Measurements from ENCODE around the gene XIRP1. TPM values are rescaled to one million over a fixed set of nuclear protein-coding genes. Genes with fewer than 3 reads are reported as not detected.
A peak's percentile ranks its signal among the peaks of the same experiment; 100 is the strongest.

The XIRP1 gene
- total RNA-seq, 2 experiments from 2014 or later = not detected

DNA sequence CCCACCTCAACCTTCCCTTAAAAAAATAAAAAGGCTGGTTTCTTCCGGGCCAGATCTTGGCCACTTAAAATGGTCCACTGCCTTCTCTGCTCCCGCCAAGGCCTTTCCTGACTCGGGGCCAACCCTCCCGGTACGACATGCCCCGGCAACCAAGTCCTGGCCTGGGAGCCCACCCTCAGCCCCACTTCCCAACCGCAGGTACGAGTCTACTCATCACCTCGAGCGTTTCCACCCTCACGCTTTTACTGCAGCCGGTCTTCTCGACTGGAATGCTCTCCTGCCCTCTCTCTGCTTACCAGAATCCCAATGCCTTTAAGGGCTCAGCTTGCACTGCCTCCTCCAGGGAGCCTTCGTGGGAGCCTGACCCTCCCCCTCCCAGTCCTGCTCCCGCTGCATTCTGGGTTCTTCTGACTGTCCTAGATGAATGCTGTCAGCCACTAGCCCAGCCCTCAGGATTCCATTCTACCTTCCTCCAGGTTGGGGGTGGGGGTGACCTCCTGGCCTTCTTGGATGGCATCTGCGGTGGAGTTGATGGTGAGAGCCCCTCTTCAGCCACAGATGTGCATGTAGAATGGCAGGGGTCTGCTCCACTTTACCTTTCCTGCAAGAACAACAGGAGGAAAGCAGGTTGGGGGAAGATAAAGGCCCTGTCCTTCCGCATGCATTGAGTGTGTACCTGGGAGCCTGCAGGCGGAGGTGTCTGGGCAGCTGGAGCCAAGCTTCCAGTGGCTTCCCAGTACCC is 37.9 kb downstream of the XIRP1 start:
- Histone ChIP-seq H3K27ac (ENCODE audit: low read depth, low read length, poor library complexity, severe bottlenecking) (no peak overlapping the region), H2AFZ (ENCODE audit: low read length) (no peak overlapping the region), H3K4me1 (ENCODE audit: insufficient read depth, low read length, poor library complexity, severe bottlenecking) (peaks cover 33% of the 10 kb centered on the region), H3K79me2 (ENCODE audit: insufficient read depth, low read depth, low read length) (peaks cover 31% of the 10 kb centered on the region), H3K9me2 (ENCODE audit: insufficient read depth, low read length) (no peaks in the 10 kb centered on the region), H3K4me3 (ENCODE audit: low read depth, low read length, poor library complexity, severe bottlenecking) (no peak overlapping the region), H4K20me1 (ENCODE audit: insufficient read depth, low read length) (0 out of 2 replicates have a peak, but pooled peaks cover 6% of the 10 kb centered on the region), H3K9me3 (ENCODE audit: low read length) (no peaks in the 10 kb centered on the region), H3K36me3 (ENCODE audit: insufficient read depth, low read length) (no peaks in the 10 kb centered on the region), H3K4me2 (ENCODE audit: low read length) (peak overlapping the region; percentile 70; the same call in 1 of the 2 replicates)
- no peak for TF ChIP-seq CTCF (conservative IDR thresholded peaks at IDR 0.05; ENCODE audit: low read length)
- no peak for TF ChIP-seq EZH2phosphoT487 (IDR thresholded peaks at IDR 0.05; ENCODE audit: borderline replicate concordance, low read depth, low read length)
- intact Hi-C loops (cut with micrococcal nuclease; ENCODE audit: unreplicated experiment) = no loop called here
- DNase-seq (ENCODE audit: low spot score) = no peak
- ChIA-PET CTCF (ENCODE audit: unreplicated experiment) (no interaction called here), POLR2A (no interaction called here)
- BruUV-seq (replicated peaks) = no TSS peak

GRCh38 chr3:39153977-39154279 is 38.5 kb downstream of the XIRP1 start:
- Histone ChIP-seq H4K20me1 (ENCODE audit: insufficient read depth, low read length) (0 out of 2 replicates have a peak, but pooled peaks cover 6% of the 10 kb centered on the region), H3K9me2 (ENCODE audit: insufficient read depth, low read length) (no peaks in the 10 kb centered on the region), H3K36me3 (ENCODE audit: insufficient read depth, low read length) (no peaks in the 10 kb centered on the region), H3K4me2 (ENCODE audit: low read length) (peak overlapping the region; percentile 70), H3K79me2 (ENCODE audit: insufficient read depth, low read depth, low read length) (peaks cover 37% of the 10 kb centered on the region), H3K4me1 (ENCODE audit: insufficient read depth, low read length, poor library complexity, severe bottlenecking) (peaks cover 38% of the 10 kb centered on the region), H3K27ac (ENCODE audit: low read depth, low read length, poor library complexity, severe bottlenecking) (no peak overlapping the region), H2AFZ (ENCODE audit: low read length) (peak overlapping the region; percentile 44; the same call in 1 of the 2 replicates), H3K9me3 (ENCODE audit: low read length) (no peaks in the 10 kb centered on the region), H3K4me3 (ENCODE audit: low read depth, low read length, poor library complexity, severe bottlenecking) (peak overlapping the region; percentile 79)
- ChIA-PET POLR2A (no interaction called here), CTCF (ENCODE audit: unreplicated experiment) (no interaction called here)
- BruUV-seq (replicated peaks) = no TSS peak
- intact Hi-C loops (cut with micrococcal nuclease; ENCODE audit: unreplicated experiment) = no loop called here
- no peak for TF ChIP-seq EZH2phosphoT487 (IDR thresholded peaks at IDR 0.05; ENCODE audit: borderline replicate concordance, low read depth, low read length)
- TF ChIP-seq CTCF (conservative IDR thresholded peaks at IDR 0.05; ENCODE audit: low read length) = no peak
- no peak for DNase-seq (ENCODE audit: low spot score)
